H54 (cell line): ENCODE measurements around the gene GNA14.
"Not testable (repeated sequence)": the region's sequence is repeated elsewhere in the genome, so short reads cannot be mapped to it uniquely, and the experiment has no call there.

Experiments
- DNase-seq: peaks from one replicate; pipeline ENCODE4 v3.0.0; 2011; ENCODE audit warnings: low spot score, mixed read lengths; ENCODE audit not compliant: insufficient read length
- FAIRE-seq: peaks from 3 replicates; lab custom pipeline; 2011; peaks lifted over from hg19 to GRCh38; lab: Jason Lieb, UNC
- POLR2A ChIP-seq: IDR thresholded peaks from 2 replicates; pipeline ENCODE4 v1.6.1; 2011; ENCODE audit warnings: low read depth, mild to moderate bottlenecking, low read length

Gene GNA14

GRCh38 chr9:77456829-77457437, 191.2 kb downstream of the GNA14 start:
- DNase-seq (peak; percentile 90), FAIRE-seq (peak; percentile 97)
- no peak for TF ChIP-seq POLR2A

GRCh38 chr9:77455312-77455927, 192.7 kb downstream of the GNA14 start:
- TF ChIP-seq POLR2A = no peak
- FAIRE-seq (peak; percentile 80), DNase-seq (peak; percentile 52)

GRCh38 chr9:77454663-77455062, 193.5 kb downstream of the GNA14 start:
- TF ChIP-seq POLR2A = no peak
- DNase-seq (no peak), FAIRE-seq (no peak)

GRCh38 chr9:77453825-77454647, 194.1 kb downstream of the GNA14 start:
- no peak for TF ChIP-seq POLR2A
- FAIRE-seq (no peak), DNase-seq (no peak)

- DNase-seq (no peak), FAIRE-seq (no peak)
- TF ChIP-seq POLR2A = no peak
Observed at GRCh38 chr9:77451507-77451906, 196.6 kb downstream of the GNA14 start.

- no peak for TF ChIP-seq POLR2A
Observed at GRCh38 chr9:77450085-77450475, 198.0 kb downstream of the GNA14 start.

GRCh38 chr9:77449240-77450084, 198.7 kb downstream of the GNA14 start:
- no peak for FAIRE-seq
- no peak for TF ChIP-seq POLR2A
- DNase-seq = no peak

More at GRCh38 chr9:77450085-77450475, 198.0 kb downstream of the GNA14 start:
- DNase-seq (no peak), FAIRE-seq (no peak)

- FAIRE-seq (no peak), DNase-seq (no peak)
- TF ChIP-seq POLR2A = no peak
Observed at GRCh38 chr9:77447646-77448045, 200.5 kb downstream of the GNA14 start.

- TF ChIP-seq POLR2A = no peak
- FAIRE-seq = no peak
- DNase-seq = no peak
Observed at GRCh38 chr9:77442436-77442835, 205.7 kb downstream of the GNA14 start.

GRCh38 chr9:77441124-77441523, 207.0 kb downstream of the GNA14 start:
- not testable (repeated sequence) for FAIRE-seq, DNase-seq

- no peak for TF ChIP-seq POLR2A
- peak; percentile 79 for FAIRE-seq
- peak; percentile 97 for DNase-seq
Observed at GRCh38 chr9:77440057-77440456, 208.1 kb downstream of the GNA14 start.

- TF ChIP-seq POLR2A = no peak
- FAIRE-seq = no peak
- DNase-seq = no peak
Observed at GRCh38 chr9:77438653-77439052, 209.5 kb downstream of the GNA14 start.

- FAIRE-seq (no peak), DNase-seq (no peak)
- TF ChIP-seq POLR2A = no peak
Observed at GRCh38 chr9:77435688-77436087, 212.4 kb downstream of the GNA14 start.
